MCF 10A (cell line): ENCODE results near the gene RSPH3. TPM values are rescaled to one million over a fixed set of nuclear protein-coding genes. Genes with fewer than 3 reads are reported as not detected.
A peak's percentile ranks its signal among the peaks of the same experiment; 100 is the strongest.
"Not testable (repeated sequence)": the region's sequence is repeated elsewhere in the genome, so short reads cannot be mapped to it uniquely, and the experiment has no call there.

Source experiments
- BruUV-seq: library from RNA; stranded (reverse); fragments of 400-500 nt; replicated peaks from 2 replicates; lab custom pipeline; 2021; lab: Mats Ljungman, UMichigan
- CTCF ChIA-PET: fragments of 300-600 bp; sonication (Branson Sonifier 250); formaldehyde crosslinking; extraction: SDS; loops from one replicate; lab custom pipeline; 2021; ENCODE audit warnings: antibody characterized with exemption, inconsistent platforms; lab: Yijun Ruan, JAX
- POLR2A ChIA-PET: fragments of 300-600, 350-650 bp; sonication (Branson Sonifier 250); formaldehyde crosslinking; extraction: SDS; loops from one replicate; lab custom pipeline; 2020; ENCODE audit warnings: antibody characterized with exemption, inconsistent platforms; lab: Yijun Ruan, JAX
- DNase-seq: peaks from one replicate; pipeline ENCODE4 v3.0.0-alpha.2; 2018; ENCODE audit not compliant: unreplicated experiment
- H3K27ac Mint-ChIP-seq: one replicate; pipeline ENCODE4 v1.8.0; 2022; ENCODE audit warnings: mild to moderate bottlenecking, low read depth, mixed read lengths; ENCODE audit not compliant: unreplicated experiment
- H3K27me3 Mint-ChIP-seq: one replicate; pipeline ENCODE4 v1.8.0; 2022; ENCODE audit warnings: mixed read lengths; ENCODE audit not compliant: insufficient read depth, unreplicated experiment
- H3K36me3 Mint-ChIP-seq: one replicate; pipeline ENCODE4 v1.8.0; 2022; ENCODE audit warnings: mild to moderate bottlenecking, moderate library complexity, mixed read lengths; ENCODE audit not compliant: insufficient read depth, unreplicated experiment
- H3K4me1 Mint-ChIP-seq: one replicate; pipeline ENCODE4 v1.8.0; 2022; ENCODE audit warnings: mixed read lengths; ENCODE audit not compliant: insufficient read depth, unreplicated experiment
- H3K4me3 Mint-ChIP-seq: one replicate; pipeline ENCODE4 v1.8.0; 2022; ENCODE audit warnings: mild to moderate bottlenecking, moderate library complexity, mixed read lengths; ENCODE audit not compliant: unreplicated experiment
- H3K9me3 Mint-ChIP-seq: one replicate; pipeline ENCODE4 v1.8.0; 2022; ENCODE audit warnings: mixed read lengths; ENCODE audit not compliant: unreplicated experiment
- intact Hi-C: fragments of 100-400 bp; cut with micrococcal nuclease; formaldehyde crosslinking; loops from 2 replicates; pipeline ENCODE4 v1.14.1; 2022
- total RNA-seq: library from RNA; stranded (reverse); gene quantifications from 2 replicates; pipeline ENCODE4 v1.2.3, GENCODE V29; 2022
- TF ChIP-seq, protein P1 (sequence below): fragments of 200-600 bp; IDR thresholded peaks from one replicate; pipeline ENCODE4 v1.8.0; 2022; ENCODE audit warnings: antibody characterized with exemption, mild to moderate bottlenecking; ENCODE audit not compliant: unreplicated experiment

The RSPH3 gene
- total RNA-seq, 1 experiment from 2014 or later = 13.1 TPM

DNA sequence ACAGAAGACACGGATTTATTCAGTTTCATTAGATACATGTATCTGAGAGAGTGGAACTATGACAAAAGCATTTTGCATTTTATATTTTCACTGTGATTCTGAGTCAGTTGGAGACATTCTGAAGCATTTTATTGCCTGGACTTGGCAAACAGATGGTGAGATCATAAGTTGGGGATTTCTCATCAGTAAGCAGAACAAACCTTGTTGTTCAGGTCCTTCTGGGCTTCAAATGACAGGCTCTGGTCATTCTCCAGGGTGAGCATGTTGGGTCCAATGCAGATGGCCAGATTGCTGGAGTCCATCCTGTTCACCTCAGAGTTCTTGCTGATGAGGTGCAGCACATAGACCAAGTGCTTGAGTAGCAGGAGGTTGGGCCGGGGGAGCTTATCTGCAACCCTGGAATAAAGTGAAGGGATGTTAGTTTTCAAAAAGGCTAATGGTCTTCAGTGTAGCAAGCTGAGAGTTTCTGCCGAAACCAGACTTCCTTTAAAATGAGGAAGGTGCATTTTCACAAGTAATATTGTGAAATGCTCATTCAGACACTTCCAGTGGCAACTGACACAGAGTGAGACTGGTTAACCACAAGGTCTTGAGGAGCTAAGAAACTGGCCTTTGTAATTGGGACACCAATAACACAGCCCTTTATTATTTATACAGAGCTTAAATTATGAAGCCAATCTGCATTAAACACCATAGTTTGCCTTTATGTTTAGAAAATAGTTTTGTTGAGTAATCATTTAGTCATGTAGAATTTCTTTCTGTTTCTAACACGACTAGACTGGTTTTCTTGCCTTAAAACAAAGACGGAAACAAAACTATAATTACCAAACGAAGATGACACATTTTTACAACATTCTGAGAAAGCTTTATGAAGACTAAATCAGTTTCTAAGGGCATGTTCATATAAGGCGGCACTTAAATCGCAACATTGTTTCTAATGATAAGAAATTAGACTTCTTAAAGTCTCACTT is 39.2 kb upstream of the RSPH3 start:
- Mint-ChIP-seq H3K4me1 (peaks cover 21% of the 10 kb centered on the region), H3K27me3 (no peaks in the 10 kb centered on the region), H3K27ac (peak overlapping the region; percentile 65), H3K9me3 (no peaks in the 10 kb centered on the region), H3K36me3 (no peaks in the 10 kb centered on the region), H3K4me3 (no peak overlapping the region)
- peak; percentile 61 for DNase-seq
- POLR2A ChIA-PET = interaction anchor here (0.6 to 1.8 kb wide), 7 partner anchors 11 to 750 kb away, joined by 3 to 9 read pairs (median 4); partner anchors contain the start of genes RSPH3 and TCP1
- CTCF ChIA-PET = interaction anchor here (0.6 to 10.0 kb wide), 11 partner anchors 12 to 821 kb away, joined by 3 to 128 read pairs (median 4); partner anchors contain the start of gene RSPH3
- BruUV-seq = no TSS peak
- TF ChIP-seq, protein P1, sequence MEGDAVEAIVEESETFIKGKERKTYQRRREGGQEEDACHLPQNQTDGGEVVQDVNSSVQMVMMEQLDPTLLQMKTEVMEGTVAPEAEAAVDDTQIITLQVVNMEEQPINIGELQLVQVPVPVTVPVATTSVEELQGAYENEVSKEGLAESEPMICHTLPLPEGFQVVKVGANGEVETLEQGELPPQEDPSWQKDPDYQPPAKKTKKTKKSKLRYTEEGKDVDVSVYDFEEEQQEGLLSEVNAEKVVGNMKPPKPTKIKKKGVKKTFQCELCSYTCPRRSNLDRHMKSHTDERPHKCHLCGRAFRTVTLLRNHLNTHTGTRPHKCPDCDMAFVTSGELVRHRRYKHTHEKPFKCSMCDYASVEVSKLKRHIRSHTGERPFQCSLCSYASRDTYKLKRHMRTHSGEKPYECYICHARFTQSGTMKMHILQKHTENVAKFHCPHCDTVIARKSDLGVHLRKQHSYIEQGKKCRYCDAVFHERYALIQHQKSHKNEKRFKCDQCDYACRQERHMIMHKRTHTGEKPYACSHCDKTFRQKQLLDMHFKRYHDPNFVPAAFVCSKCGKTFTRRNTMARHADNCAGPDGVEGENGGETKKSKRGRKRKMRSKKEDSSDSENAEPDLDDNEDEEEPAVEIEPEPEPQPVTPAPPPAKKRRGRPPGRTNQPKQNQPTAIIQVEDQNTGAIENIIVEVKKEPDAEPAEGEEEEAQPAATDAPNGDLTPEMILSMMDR = no peak
- intact Hi-C loops = no loop called here

DNA sequence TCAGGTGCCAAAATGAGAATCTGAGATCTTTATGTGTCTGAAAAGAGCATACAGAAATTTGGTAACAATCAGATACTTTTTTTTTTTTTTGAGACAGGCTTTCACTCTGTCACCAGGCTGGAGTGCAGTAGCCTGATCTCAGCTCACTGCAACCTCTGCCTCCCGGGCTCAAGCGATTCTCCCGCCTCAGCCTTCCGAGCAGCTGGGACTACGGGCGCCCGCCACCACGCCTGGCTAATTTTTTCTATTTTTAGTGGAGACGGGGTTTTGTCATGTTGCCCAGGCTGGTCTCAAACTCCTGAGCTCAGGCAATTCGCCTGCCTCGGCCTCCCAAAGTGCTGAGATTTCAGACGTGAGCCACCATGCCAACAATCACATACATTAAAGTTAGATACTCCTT is 38.3 kb upstream of the RSPH3 start:
- POLR2A ChIA-PET, H3K36me3 Mint-ChIP-seq, H3K4me3 Mint-ChIP-seq, H3K9me3 Mint-ChIP-seq, DNase-seq, intact Hi-C loops, H3K27ac Mint-ChIP-seq, BruUV-seq, H3K27me3 Mint-ChIP-seq: not testable (repeated sequence)
- peaks cover 21% of the 10 kb centered on the region for H3K4me1 Mint-ChIP-seq
- CTCF ChIA-PET = interaction anchor here (1.6 to 10.0 kb wide), 3 partner anchors 29 to 98 kb away, joined by 8 to 128 read pairs (median 73); no protein-coding TSS in a partner anchor

DNA sequence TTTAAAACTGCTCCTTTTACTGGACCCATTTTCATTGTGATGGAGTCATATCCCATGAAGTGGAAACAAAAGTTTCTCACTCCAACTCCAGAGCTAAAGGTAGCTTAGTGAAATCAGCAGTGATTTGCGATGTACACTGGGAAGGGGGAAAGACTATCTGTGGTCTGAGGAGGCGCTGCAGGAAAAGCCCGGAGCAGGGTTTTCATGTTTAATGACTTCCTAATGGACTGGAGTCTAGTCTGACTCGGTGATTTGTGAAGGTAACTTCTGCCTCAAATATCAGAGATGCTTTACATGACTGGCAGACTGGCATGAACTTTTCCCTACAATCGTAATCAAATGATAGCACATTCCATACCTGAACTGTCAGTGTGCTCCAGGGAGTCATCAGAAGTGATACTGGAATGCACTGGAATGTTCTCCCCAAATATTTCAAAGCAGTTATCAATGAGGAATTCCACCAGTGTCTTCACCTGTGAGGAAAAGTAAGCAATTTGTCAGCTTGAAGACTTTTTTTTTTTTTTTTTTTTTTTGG is 37.8 kb upstream of the RSPH3 start:
- no TSS peak for BruUV-seq
- H3K36me3 Mint-ChIP-seq = no peaks in the 10 kb centered on the region
- ChIA-PET CTCF (interaction anchor here (1.6 to 10.0 kb wide), 2 partner anchors 29 to 98 kb away, joined by 8 to 128 read pairs; no protein-coding TSS in a partner anchor), POLR2A (no interaction called here)
- no peaks in the 10 kb centered on the region for H3K27me3 Mint-ChIP-seq
- no peak for DNase-seq
- intact Hi-C loops = no loop called here
- H3K4me3 Mint-ChIP-seq = no peak overlapping the region
- TF ChIP-seq, protein P1 = no peak
- H3K9me3 Mint-ChIP-seq = no peaks in the 10 kb centered on the region
- H3K4me1 Mint-ChIP-seq = peaks cover 21% of the 10 kb centered on the region
- no peak overlapping the region for H3K27ac Mint-ChIP-seq

DNA sequence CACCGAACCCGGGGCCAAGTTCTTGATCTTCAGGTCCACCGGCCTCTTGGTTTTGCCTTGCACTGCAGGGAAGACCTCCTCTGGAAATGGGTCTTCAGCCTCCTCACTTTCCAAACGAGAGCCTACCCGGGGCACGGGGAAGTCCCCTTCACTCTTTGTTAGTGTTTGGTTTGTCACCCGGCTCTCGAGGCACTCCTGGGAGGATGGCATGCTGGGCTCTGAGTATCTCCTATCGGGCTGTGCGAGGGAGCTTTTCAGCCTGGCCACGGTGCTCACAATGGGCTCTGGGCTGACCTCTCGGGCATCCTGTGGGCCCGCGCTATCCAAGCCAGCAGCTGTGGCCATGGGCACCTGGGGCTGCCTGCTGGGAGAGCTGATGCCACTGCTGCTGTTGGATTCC is 36.7 kb upstream of the RSPH3 start:
- TF ChIP-seq, protein P1 = no peak
- CTCF ChIA-PET = interaction anchor here (0.7 to 10.0 kb wide), 2 partner anchors 68 to 99 kb away, joined by 3 to 128 read pairs; no protein-coding TSS in a partner anchor
- Mint-ChIP-seq H3K9me3 (no peaks in the 10 kb centered on the region), H3K36me3 (no peaks in the 10 kb centered on the region), H3K4me1 (peaks cover 14% of the 10 kb centered on the region), H3K27ac (no peak overlapping the region), H3K27me3 (no peaks in the 10 kb centered on the region), H3K4me3 (no peak overlapping the region)
- POLR2A ChIA-PET = no interaction called here
- no peak for DNase-seq
- intact Hi-C loops = no loop called here
- BruUV-seq = no TSS peak
